T47D (cell line): ENCODE data around the gene RPUSD4.

Experiments
- DNase-seq, 2 experiments: peaks; one replicate each; pipeline versions ENCODE4 v3.0.0 to v3.0.0-alpha.2; 2011 to 2012; ENCODE audit warnings: low read depth in 1 of 2, low spot score in 1 of 2
- JUND ChIP-seq: IDR thresholded peaks from 2 replicates; pipeline ENCODE4 v1.6.1; 2012; ENCODE audit warnings: low read depth
- in situ Hi-C: cut with HindIII; loops from 2 replicates; pipeline ENCODE4 v1.10.0; 2016; ENCODE audit warnings: low sequenced_read_pairs, low pct_unique_long_range_greater_than_20kb

RPUSD4 gene

DNA sequence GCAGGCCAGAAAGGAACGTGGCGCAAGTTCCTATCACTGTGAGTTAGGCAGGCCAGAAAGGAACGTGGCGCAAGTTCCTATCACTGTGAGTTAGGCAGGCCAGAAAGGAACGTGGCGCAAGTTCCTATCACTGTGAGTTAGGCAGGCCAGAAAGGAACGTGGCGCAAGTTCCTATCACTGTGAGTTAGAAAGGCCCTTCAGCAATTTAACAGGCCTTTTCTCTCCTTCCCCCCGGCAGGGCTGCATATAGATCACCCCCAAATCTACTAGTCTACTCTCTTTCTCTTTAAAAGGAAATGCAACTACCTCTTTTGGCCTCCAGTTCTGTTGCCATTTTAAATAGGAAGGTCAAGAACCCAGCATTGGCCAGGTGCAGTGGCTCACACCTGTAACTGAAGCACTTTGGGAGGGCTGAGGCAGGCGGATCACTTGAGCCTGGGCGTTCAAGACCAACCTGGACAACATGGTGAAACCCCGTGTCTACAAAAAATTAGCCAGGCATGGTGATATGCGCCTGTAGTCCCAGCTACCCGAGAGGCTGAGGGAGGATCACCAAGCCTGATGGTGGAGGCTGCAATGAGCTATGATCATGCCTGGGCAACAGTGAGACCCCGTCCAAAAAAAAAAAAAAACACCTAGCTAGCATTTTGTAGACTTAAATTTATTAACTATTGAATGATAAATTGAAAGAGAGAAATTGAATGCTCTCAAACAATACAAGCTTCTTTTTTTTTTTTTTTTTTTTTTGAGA lies 15.1 kb upstream of the RPUSD4 start:
- in situ Hi-C loops = no loop called here
- no peak for TF ChIP-seq JUND
- DNase-seq = no peak

DNA sequence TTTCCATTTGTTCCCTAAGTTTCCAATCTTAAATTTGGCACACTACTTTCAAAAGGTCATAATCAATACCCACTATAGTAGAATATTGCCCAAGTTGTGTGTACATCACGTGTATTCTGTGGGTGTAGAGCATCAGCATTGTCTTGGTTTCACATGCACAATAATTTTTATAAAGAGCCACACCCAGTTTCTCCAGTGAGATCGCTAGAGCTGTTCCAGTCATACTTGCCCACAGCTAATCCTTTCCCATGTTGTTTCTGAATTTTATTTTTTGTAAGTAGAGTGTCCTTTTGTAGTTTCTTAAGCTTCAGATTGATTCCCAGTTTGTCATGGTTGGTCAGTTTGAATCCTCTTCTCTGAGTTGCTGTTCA lies 13.8 kb upstream of the RPUSD4 start:
- no peak for TF ChIP-seq JUND
- no peak for DNase-seq
- in situ Hi-C loops = no loop called here

DNA sequence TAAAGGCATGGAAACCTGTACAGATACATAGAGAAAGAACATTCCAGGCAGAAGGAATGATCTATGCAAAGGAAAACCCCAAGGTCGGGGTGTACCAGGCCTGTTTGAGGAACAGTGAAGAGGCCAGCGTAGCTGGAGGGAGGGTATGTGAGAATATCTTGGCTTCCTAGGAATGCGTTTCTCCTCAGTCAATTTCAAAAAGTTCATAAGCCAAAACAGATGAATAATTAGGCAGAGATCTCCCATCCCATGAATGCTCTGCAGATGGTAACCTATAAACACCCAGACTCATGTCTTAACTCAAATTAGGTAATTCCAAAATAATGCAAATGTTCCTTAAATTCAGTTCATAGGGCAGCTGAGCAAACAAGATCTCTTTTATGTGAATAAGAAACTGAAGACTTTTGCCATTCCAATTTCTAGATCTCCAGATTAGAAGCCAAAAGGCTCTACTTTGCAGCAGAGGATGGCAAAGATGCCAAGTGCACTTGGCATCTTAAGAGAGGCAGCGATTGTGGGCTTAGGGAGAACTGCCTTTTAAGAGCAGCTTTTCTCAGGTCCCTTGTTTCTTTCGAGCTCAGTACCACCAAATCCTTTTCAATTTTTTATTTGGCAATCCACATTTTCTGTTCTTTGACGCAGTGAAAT lies 13.3 kb upstream of the RPUSD4 start:
- TF ChIP-seq JUND = no peak
- DNase-seq = no peak
- in situ Hi-C loops = no loop called here

DNA sequence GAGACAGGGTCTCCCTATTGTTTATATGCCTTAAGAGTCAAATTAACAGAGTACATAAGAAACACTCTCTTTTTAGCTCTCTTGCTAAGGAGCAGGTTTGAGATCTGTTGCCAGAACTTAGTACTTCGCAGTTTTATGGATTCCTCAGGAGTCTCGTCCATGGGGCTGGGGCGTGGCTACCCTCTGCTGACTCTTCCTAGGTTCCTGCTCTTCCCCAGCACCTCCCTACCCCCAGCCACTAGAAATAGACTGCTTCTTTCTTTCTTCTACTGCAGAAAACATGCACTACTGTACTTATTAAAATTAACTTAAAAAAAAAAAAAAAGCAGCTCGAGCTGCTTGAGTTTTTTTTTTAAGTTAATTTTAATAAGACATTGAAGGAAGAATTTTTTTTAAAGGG lies 8.1 kb upstream of the RPUSD4 start:
- DNase-seq = no peak
- in situ Hi-C loops = no loop called here
- no peak for TF ChIP-seq JUND

DNA sequence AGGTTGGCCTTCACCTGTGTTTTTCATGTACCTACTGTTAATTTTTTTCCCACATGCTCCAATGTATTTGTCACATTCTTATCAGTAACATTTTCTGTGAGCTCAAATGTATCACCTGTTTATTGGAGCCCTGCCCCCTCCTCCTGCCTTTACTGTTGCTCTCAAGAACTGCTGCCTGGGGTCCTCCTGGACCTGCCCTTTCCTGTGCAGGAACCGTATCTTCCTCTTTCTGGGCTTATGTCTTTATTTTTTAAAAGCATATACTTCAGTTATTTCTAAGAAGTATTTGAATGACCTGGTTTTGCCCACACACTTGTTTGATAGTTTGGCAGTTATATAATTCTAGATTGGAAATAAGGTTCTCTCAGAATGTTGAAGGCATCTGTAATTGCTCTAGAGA lies 6.0 kb upstream of the RPUSD4 start:
- in situ Hi-C loops = no loop called here
- TF ChIP-seq JUND = no peak
- no peak for DNase-seq

DNA sequence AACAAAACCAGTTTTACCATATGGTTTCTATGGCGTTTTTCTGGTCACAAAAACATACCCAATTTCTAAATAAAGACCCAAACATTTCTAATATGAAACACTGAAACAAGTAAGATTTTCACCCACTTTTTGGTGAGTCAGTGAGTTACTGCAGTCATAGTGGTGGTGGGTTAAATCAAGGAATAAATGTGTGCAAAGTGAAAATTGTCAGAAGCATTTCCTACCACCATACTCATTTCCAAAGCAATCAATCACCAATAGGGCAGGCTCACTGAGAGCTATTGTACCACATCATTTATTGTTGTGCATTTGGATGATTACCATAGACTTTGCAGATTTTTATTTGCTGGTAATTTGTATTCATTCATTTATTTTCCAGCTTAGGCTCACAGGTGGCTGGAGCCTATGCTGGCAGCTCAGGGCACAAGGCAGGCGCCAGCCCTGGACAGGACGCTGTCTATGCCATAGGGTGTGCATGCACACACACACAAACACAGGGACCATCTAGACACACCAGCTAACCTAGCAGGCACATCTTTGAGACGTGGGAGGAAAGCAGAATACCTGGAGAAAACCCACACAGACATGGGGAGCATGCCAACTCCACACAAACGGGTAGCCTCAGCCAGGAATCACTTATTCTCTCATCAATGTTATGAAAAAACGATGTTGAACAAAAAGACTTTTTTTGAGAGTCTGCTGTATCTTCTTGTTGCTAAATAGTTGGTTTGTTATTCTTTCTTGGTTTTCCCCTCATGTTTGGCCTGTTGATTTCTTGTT lies 5.3 kb upstream of the RPUSD4 start:
- in situ Hi-C loops = no loop called here
- TF ChIP-seq JUND = no peak
- DNase-seq = no peak

DNA sequence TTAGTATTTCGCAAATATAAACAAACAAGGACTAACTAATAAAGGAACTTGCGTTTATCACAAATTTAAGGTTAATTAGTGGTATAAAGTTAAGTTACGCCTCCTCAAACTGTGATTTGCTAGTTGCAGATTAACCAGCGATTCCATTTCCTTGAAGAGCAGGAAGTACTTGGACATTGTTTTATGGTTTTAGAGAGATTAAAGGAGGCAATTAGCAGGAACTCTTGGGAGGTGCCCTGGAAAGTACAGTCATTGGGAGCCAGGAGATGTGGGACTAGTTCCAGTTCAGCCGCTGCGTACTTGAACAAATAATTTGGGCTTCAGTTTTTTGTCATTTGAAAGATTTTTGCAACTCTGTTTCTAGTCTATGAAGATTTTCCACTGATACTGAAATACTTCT lies 3.4 kb upstream of the RPUSD4 start:
- no peak for TF ChIP-seq JUND
- no peak for DNase-seq
- in situ Hi-C loops = no loop called here

DNA sequence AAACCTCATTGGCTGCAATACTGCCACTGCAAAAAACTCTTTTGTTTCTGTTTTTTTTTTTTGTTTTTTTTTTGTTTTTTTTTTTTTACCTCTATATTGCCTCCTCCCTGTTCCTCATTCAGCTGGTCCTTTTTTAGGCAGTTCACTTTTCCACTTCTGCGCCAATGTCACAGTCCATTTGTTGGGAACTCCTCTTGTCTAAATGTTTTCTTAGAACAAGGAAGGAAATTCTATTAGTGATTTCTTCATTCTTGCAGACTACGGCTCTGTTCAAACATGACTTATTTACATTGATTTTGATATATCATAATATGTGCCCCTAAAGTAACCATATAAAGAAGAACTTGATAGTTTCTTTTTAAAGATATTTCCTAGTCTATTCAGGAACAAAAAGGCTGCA lies 3.0 kb upstream of the RPUSD4 start:
- no peak for TF ChIP-seq JUND
- in situ Hi-C loops = no loop called here
- no peak for DNase-seq

DNA sequence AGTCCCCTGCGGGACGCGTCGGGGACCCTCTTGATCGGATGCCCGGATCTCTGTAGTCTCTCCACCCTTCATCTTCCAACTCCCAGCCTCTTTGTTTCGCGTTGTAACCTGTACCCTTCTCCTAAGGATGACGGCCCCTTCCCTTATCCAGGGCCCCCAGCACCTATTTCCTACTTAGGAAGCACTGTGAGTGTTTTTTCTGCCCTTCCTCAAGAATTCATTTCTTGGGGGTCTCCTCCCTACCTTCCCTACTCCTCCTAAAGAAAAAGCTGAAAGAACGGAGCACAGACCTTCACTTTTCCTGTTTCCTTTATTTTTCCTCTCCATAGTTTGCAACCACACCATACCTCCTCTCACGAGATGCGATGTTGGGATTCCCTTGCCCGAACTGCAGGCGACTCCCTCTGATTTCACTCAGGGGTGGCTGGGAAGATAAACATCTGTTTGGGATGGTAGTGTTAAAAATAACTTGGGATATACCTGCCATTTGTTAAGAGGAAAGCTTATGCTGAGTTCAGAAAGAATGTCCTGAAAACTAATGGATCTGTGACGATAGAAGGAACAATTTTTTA lies 725 bp upstream of the RPUSD4 start:
- no peak for TF ChIP-seq JUND
- in situ Hi-C loops = no loop called here
- DNase-seq = no peak

DNA sequence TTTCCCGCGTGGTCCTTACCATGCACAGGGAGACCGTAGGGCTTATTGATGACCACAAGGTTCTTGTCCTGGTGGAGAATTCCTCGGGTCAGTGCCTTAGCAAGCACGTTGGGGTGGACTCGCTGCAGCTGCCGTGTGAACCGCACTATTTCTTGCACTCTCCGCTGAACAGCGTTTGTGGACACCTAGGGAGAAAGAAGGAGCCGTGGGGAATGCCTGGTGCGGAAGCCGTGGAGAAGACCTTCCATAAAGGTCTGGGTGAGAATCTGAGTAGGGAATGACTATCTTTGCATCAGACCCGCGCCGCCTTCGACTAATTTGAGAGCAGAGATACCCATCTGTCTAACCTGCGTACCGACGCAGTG lies 597 bp downstream of the RPUSD4 start:
- in situ Hi-C loops = no loop called here
- no peak for TF ChIP-seq JUND

DNA sequence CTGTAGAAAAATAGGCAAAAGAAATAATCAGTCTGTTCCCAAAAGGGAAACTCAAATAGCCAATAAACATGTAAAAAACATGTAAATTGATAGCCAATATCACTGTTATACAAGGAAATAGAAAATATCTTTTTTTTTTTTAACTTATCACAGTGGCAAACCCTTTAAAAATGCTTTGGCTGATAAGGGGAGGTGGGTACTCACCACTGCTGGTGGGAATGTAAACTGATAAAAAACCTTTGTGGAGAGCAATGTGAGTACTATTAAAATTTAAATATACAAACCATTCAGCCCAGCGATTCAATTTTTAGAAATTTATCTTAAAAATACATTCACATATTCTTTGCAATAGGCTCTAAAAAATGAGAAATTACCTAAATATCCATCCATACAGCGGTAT lies 3.6 kb downstream of the RPUSD4 start:
- in situ Hi-C loops = no loop called here
- DNase-seq = no peak
- TF ChIP-seq JUND = no peak

More for the DNA sequence above, 597 bp downstream of the RPUSD4 start:
- DNase-seq = no peak

DNA sequence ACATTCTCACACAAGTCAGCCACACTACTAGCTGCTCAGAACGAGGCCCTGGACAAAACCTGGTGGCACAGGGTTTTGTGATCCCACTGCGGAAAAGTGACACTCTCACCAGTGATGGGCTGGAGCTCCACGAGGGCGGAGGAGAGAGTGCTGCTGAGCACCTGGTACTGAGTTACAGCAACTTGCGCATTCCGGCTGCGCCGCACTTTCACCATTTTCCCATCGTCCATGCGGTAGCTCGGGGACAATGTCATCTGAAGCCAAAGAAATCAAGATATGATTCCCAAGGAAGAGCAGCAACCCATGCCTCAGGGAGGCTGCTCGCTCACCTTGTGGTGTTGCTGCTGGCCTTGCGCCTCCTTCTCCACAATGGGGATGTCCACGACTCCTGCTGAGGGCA lies 6.1 kb downstream of the RPUSD4 start:
- in situ Hi-C loops = no loop called here
- no peak for DNase-seq
- TF ChIP-seq JUND = no peak
